GM23338 (cell line): ENCODE measurements around the gene FN3KRP. TPM values are rescaled to one million over a fixed set of nuclear protein-coding genes. Genes with fewer than 3 reads are reported as not detected.
A peak's percentile ranks its signal among the peaks of the same experiment; 100 is the strongest.

Source experiments
- ATAC-seq: fragments of 200-7000 bp; cut with Tn5 transposase; 3 replicates; pipeline ENCODE4 v1.9.1; 2020
- DNase-seq: peaks from one replicate; pipeline ENCODE4 v3.0.0-alpha.2; 2015; ENCODE audit warnings: low spot score
- H2AFZ ChIP-seq: fragments of 200-600 bp; sonication (generic); 2 replicates; pipeline ENCODE4 v1.8.0; 2016; ENCODE audit warnings: antibody characterized with exemption, mild to moderate bottlenecking, moderate library complexity
- H3F3A ChIP-seq: fragments of 200-600 bp; sonication (generic); replicated peaks from 2 replicates; pipeline ENCODE4 v1.8.0; 2017; ENCODE audit warnings: antibody characterized with exemption, mixed run types, low read depth
- H3K27ac ChIP-seq: fragments of 200-600 bp; sonication (generic); 2 replicates; pipeline ENCODE4 v1.6.1; 2016; ENCODE audit warnings: low read depth
- H3K27me3 ChIP-seq: fragments of 200-600 bp; sonication (generic); 2 replicates; pipeline ENCODE4 v1.8.0; 2016; ENCODE audit warnings: mild to moderate bottlenecking, mixed run types, moderate library complexity; ENCODE audit not compliant: insufficient read depth
- H3K36me3 ChIP-seq: fragments of 200-600 bp; sonication (generic); 2 replicates; pipeline ENCODE4 v1.8.0; 2016; ENCODE audit warnings: mild to moderate bottlenecking; ENCODE audit not compliant: insufficient read depth
- H3K4me1 ChIP-seq: fragments of 200-600 bp; sonication (generic); 2 replicates; pipeline ENCODE4 v1.8.0; 2016; ENCODE audit warnings: mild to moderate bottlenecking, moderate library complexity; ENCODE audit not compliant: insufficient read depth
- H3K4me2 ChIP-seq: fragments of 200-600 bp; sonication (generic); 2 replicates; pipeline ENCODE4 v1.7.1; 2017; ENCODE audit warnings: mixed run types
- H3K4me3 ChIP-seq: fragments of 200-600 bp; sonication (generic); 2 replicates; pipeline ENCODE4 v1.6.1; 2016; ENCODE audit warnings: mixed run types
- H3K79me2 ChIP-seq: fragments of 200-600 bp; sonication (generic); replicated peaks from 2 replicates; pipeline ENCODE4 v1.8.0; 2017; ENCODE audit warnings: mild to moderate bottlenecking; ENCODE audit not compliant: insufficient read depth
- H3K9me2 ChIP-seq: fragments of 200-600 bp; sonication (generic); 2 replicates; pipeline ENCODE4 v1.8.0; 2017; ENCODE audit not compliant: insufficient read depth
- H4K20me1 ChIP-seq: fragments of 200-600 bp; sonication (generic); replicated peaks from 2 replicates; pipeline ENCODE4 v1.8.0; 2017; ENCODE audit warnings: mild to moderate bottlenecking; ENCODE audit not compliant: insufficient read depth
- H3K27ac Mint-ChIP-seq: 2 replicates; pipeline ENCODE4 v1.8.0; 2020; ENCODE audit warnings: inconsistent platforms, mild to moderate bottlenecking, moderate library complexity, mixed read lengths
- H3K27me3 Mint-ChIP-seq: 3 replicates; pipeline ENCODE4 v1.8.0; 2022; ENCODE audit warnings: low read depth, mild to moderate bottlenecking, moderate library complexity, mixed read lengths, inconsistent platforms; ENCODE audit not compliant: insufficient read depth, poor library complexity
- H3K36me3 Mint-ChIP-seq: 3 replicates; pipeline ENCODE4 v1.8.0; 2021; ENCODE audit warnings: low read depth, mild to moderate bottlenecking, inconsistent platforms, moderate library complexity, mixed read lengths
- H3K4me1 Mint-ChIP-seq: 3 replicates; pipeline ENCODE4 v1.8.0; 2020; ENCODE audit warnings: mild to moderate bottlenecking, inconsistent platforms, mixed read lengths
- H3K4me3 Mint-ChIP-seq: 3 replicates; pipeline ENCODE4 v1.8.0; 2021; ENCODE audit warnings: moderate library complexity, mild to moderate bottlenecking, inconsistent platforms, mixed read lengths
- H3K9me3 Mint-ChIP-seq: 3 replicates; pipeline ENCODE4 v1.8.0; 2020; ENCODE audit warnings: moderate library complexity, mild to moderate bottlenecking, inconsistent platforms, mixed read lengths
- CREB1 ChIP-seq: fragments of 250-450 bp; sonication (Bioruptor Pico); IDR thresholded peaks from 2 replicates; pipeline ENCODE4 v1.5.0; 2020; ENCODE audit warnings: low read depth, mild to moderate bottlenecking, moderate library complexity
- CTCF ChIP-seq, 2 experiments: fragments of 200-600 bp in 1 of 2; sonication (generic) in 1 of 2; conservative IDR thresholded peaks; 2 replicates each; pipeline versions ENCODE4 v1.5.1 to v1.6.1; 2016 to 2017; ENCODE audit warnings: antibody characterized with exemption in 2 of 2, low read depth in 2 of 2, mild to moderate bottlenecking in 2 of 2, moderate library complexity in 1 of 2
- EZH2 ChIP-seq: fragments of 200-600 bp; sonication (generic); IDR thresholded peaks from one replicate; pipeline ENCODE4 v1.8.0; 2017; ENCODE audit warnings: antibody characterized with exemption, mild to moderate bottlenecking, low read depth; ENCODE audit not compliant: unreplicated experiment
- STAT1 ChIP-seq: IDR thresholded peaks from one replicate; pipeline ENCODE4 v1.6.1; 2016; ENCODE audit warnings: antibody characterized with exemption; ENCODE audit not compliant: unreplicated experiment
- ZNF114 ChIP-seq: fragments of 250-450 bp; sonication (Bioruptor Pico); IDR thresholded peaks from 2 replicates; pipeline ENCODE4 v1.5.0; 2020; ENCODE audit warnings: mild to moderate bottlenecking, moderate library complexity
- ZNF331 ChIP-seq: fragments of 250-450 bp; sonication (Bioruptor Pico); IDR thresholded peaks from 2 replicates; pipeline ENCODE4 v1.5.0; 2020; ENCODE audit warnings: low read depth, mild to moderate bottlenecking, moderate library complexity
- polyA plus RNA-seq: library from polyadenylated mRNA; unstranded; fragments of >200 nt; fragmentation: Nextera tagmentation; extraction: Ambion mirVana; gene quantifications from 2 replicates; pipeline ENCODE4 v1.2.1, GENCODE V29; 2016
- total RNA-seq: library from RNA; depleted of rRNA; stranded (reverse); fragments of >200 nt; shearing (Covaris generic); gene quantifications from 2 replicates; pipeline ENCODE4 v1.2.3, GENCODE V29; 2014
- TF ChIP-seq, protein P1 (sequence below): IDR thresholded peaks from one replicate; pipeline ENCODE4 v1.6.1; 2018; ENCODE audit warnings: antibody characterized with exemption; ENCODE audit not compliant: unreplicated experiment

The FN3KRP gene
- total and polyA plus RNA-seq, 2 experiments from 2014 or later, result 15.9 to 16.7 TPM

DNA sequence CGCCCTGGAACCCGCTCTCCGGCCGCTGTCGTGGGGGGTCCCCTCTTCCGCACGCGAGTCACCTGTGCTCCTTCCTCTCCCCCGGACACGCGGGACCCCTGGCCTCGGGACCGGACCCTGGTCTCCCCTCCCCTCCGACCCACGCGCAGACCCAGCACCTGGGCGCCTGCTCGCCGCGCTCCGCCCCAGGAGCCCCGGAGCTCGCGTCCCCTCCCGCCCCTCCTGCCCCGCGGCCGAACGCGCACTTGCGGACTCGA, 18.8 kb upstream of the FN3KRP start:
- Histone ChIP-seq H3K36me3 (no peaks in the 10 kb centered on the region), H3K4me3 (peak overlapping the region; percentile 61), H3K79me2 (no peaks in the 10 kb centered on the region), H3K27ac (no peak overlapping the region), H3K9me2 (no peaks in the 10 kb centered on the region), H2AFZ (0 out of 2 replicates have a peak overlapping the region, but pooled peaks have one; percentile 14), H3K27me3 (peaks cover 35% of the 10 kb centered on the region), H4K20me1 (no peaks in the 10 kb centered on the region), H3K4me1 (no peaks in the 10 kb centered on the region), H3F3A (0 out of 2 replicates have a peak, but pooled peaks cover 6% of the 10 kb centered on the region), H3K4me2 (peak overlapping the region; percentile 81)
- no peaks in the 10 kb centered on the region; the same call in 2 of the 3 replicates for H3K36me3 Mint-ChIP-seq
- ATAC-seq (no peak), DNase-seq (no peak)
- peak overlapping the region; percentile 63; the same call in 2 of the 3 replicates for H3K4me3 Mint-ChIP-seq
- TF ChIP-seq STAT1 (no peak), EZH2 (peak; percentile 26)
- no peaks in the 10 kb centered on the region; the same call in 2 of the 3 replicates for H3K9me3 Mint-ChIP-seq
- H3K4me1 Mint-ChIP-seq, result no peaks in the 10 kb centered on the region
- peaks cover 30% of the 10 kb centered on the region for H3K27me3 Mint-ChIP-seq
- H3K27ac Mint-ChIP-seq, result no peak overlapping the region

DNA sequence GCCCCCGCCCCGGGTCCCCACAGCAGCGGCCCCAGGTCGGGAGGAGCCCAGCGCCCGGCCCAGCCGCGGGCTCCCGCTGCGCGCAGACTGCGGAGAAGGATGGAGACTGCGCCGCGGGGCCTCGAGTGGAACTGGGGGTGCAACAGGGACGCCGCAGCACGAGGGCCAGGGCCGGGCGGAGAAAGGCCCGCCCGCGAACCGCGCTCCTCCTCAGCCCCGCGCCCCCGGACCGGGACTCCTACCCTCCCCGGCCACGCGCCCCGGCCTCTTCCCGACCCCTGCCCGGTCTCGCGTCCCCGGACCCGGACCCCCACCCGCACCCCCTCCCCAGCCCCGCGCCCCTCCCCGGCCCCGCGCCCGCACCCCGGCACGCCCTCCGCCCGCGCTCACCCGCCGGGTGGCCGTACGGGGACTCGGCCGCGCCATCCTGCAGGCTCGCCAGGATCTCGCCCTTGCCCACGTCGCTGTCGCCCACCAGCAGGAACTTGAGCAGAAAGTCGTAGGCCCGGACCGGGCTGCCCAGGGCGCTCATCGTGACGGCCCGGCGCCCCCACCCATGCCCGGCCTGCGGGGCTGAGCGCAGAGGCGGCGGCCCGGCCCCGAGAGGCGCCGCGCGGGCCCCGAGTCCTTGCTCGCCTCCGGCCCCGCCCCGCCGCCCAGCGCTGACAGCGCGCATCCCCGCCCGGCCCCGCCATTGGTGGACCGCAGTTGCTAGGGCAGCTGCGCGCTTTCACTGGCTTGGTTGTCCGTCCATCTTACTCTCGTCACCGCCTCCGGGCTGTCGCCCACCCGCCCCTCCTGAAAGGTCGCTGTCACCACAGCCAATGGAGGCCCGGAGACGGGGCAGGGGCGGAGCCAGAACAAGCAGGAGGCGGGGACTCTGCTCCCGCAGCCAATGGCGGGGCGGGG, 18.2 kb upstream of the FN3KRP start, which contains the start of gene RAB40B:
Gene RAB40B, minus strand, starts transcription at position 634 of the 909 bp plus-strand sequence. Its CDS starts 102 bp downstream, at position 532.
- no peaks in the 10 kb centered on the region for H3K36me3 ChIP-seq
- no peaks in the 10 kb centered on the region for H3K9me2 ChIP-seq
- TF ChIP-seq ZNF331 (CRISPR knock-in tag), result no peak
- TF ChIP-seq CTCF (conservative IDR thresholded peaks at IDR 0.05; ENCODE audit: low read depth in 2 of 2), result no peak
- peak; percentile 88 for TF ChIP-seq CREB1 (CRISPR knock-in tag)
- TF ChIP-seq, protein P1, sequence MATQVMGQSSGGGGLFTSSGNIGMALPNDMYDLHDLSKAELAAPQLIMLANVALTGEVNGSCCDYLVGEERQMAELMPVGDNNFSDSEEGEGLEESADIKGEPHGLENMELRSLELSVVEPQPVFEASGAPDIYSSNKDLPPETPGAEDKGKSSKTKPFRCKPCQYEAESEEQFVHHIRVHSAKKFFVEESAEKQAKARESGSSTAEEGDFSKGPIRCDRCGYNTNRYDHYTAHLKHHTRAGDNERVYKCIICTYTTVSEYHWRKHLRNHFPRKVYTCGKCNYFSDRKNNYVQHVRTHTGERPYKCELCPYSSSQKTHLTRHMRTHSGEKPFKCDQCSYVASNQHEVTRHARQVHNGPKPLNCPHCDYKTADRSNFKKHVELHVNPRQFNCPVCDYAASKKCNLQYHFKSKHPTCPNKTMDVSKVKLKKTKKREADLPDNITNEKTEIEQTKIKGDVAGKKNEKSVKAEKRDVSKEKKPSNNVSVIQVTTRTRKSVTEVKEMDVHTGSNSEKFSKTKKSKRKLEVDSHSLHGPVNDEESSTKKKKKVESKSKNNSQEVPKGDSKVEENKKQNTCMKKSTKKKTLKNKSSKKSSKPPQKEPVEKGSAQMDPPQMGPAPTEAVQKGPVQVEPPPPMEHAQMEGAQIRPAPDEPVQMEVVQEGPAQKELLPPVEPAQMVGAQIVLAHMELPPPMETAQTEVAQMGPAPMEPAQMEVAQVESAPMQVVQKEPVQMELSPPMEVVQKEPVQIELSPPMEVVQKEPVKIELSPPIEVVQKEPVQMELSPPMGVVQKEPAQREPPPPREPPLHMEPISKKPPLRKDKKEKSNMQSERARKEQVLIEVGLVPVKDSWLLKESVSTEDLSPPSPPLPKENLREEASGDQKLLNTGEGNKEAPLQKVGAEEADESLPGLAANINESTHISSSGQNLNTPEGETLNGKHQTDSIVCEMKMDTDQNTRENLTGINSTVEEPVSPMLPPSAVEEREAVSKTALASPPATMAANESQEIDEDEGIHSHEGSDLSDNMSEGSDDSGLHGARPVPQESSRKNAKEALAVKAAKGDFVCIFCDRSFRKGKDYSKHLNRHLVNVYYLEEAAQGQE, result no peak
- TF ChIP-seq ZNF114 (CRISPR knock-in tag), result no peak
- DNase-seq (peak; percentile 99), ATAC-seq (peak; percentile 88)
- no peaks in the 10 kb centered on the region for H3K4me1 ChIP-seq
- Mint-ChIP-seq H3K36me3 (no peaks in the 10 kb centered on the region; the same call in 2 of the 3 replicates), H3K27ac (no peak within 1 kb of the TSS), H3K4me3 (peak within 1 kb of the TSS; percentile 86), H3K27me3 (peaks cover 30% of the 10 kb centered on the region), H3K4me1 (no peaks in the 10 kb centered on the region), H3K9me3 (no peaks in the 10 kb centered on the region; the same call in 2 of the 3 replicates)
- peaks cover 35% of the 10 kb centered on the region for H3K27me3 ChIP-seq
- H4K20me1 ChIP-seq, result no peaks in the 10 kb centered on the region
- peak within 1 kb of the TSS; percentile 63 for H3K4me3 ChIP-seq
- 0 out of 2 replicates have a peak, but pooled peaks cover 6% of the 10 kb centered on the region for H3F3A ChIP-seq
- H2AFZ ChIP-seq, result 0 out of 2 replicates have a peak within 1 kb of the TSS, but pooled peaks have one; percentile 14
- H3K4me2 ChIP-seq, result peak within 1 kb of the TSS; percentile 81
- no peaks in the 10 kb centered on the region for H3K79me2 ChIP-seq
- H3K27ac ChIP-seq, result no peak within 1 kb of the TSS
